Measurements from ENCODE around the gene ACTL8. TPM values are rescaled to one million over a fixed set of nuclear protein-coding genes. Genes with fewer than 3 reads are reported as not detected.

Gene ACTL8
- total and polyA plus RNA-seq, 10 donors = not detected

- TF ChIP-seq CTCF (IDR thresholded peaks at IDR 0.05 in 8 of 11, conservative IDR thresholded peaks at IDR 0.05 in 3 of 11) = no peak
- TF ChIP-seq POLR2AphosphoS5 (IDR thresholded peaks at IDR 0.05) = no peak
- TF ChIP-seq POLR2A (IDR thresholded peaks at IDR 0.05) = no peak
- Histone ChIP-seq H3K27me3 (replicated peaks in 1 of 7) (peaks cover 0 to 46% (median 0%) of the 10 kb centered on the region in 7 donors), H3K4me1 (no peaks in the 10 kb centered on the region), H3K4me3 (no peak overlapping the region), H3K27ac (no peak overlapping the region), H3K36me3 (no peaks in the 10 kb centered on the region), H3K9me3 (no peaks in the 10 kb centered on the region)
- 85 to 91% (median 86%) methylated on average over 10 of the region's 10 CpGs for WGBS, 5 donors
- DNase-seq = no peak
- intact Hi-C loops (cut with DNase I; ENCODE audit: low total_unique reads) = no loop called here
Measured at GRCh38 chr1:17770983-17771382, 15.8 kb downstream of the ACTL8 start.

DNA sequence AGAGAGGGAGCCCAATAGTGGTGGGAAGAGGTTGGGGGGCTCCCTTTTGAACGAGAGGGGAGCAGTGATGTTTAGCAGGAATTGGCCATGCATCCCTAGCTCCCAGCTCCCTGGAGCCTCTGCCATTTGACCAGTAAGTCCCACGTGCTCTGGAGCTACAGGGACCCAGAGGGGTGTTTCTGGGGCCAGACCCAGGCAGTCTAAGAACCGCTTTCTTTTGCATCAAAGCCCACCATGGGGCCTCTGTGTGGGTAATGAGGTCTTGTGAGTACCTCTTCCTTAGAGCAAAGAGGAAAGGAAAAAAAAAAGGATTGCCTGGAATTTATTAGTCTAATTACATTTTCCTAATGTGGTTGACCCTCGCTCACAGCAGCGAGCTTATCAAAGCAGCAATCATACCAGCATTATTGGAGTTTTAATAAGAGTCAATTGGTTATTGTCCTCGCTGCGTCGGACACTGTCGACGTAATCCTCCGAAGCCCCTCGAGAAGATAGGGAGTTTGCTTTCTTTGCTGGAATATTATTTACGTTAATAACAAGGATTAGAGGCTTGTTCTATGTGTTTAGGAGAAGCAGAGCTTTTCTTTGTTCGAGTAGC, 17.6 kb downstream of the ACTL8 start:
- no peaks in the 10 kb centered on the region for H3K9me3 ChIP-seq
- H3K27ac ChIP-seq = no peak overlapping the region
- H3K4me3 ChIP-seq = no peak overlapping the region
- peaks cover 0 to 44% (median 0%) of the 10 kb centered on the region in 7 donors for H3K27me3 ChIP-seq (replicated peaks in 1 of 7)
- intact Hi-C loops (cut with DNase I; ENCODE audit: low total_unique reads) = no loop called here
- 71 to 83% (median 79%) methylated on average over 14 of the region's 14 CpGs for WGBS, 5 donors
- no peaks in the 10 kb centered on the region for H3K4me1 ChIP-seq
- no peaks in the 10 kb centered on the region for H3K36me3 ChIP-seq
- TF ChIP-seq CTCF (IDR thresholded peaks at IDR 0.05 in 8 of 11, conservative IDR thresholded peaks at IDR 0.05 in 3 of 11) (no peak), POLR2A (IDR thresholded peaks at IDR 0.05) (no peak), POLR2AphosphoS5 (IDR thresholded peaks at IDR 0.05) (no peak)
- DNase-seq = peak; percentile 21

DNA sequence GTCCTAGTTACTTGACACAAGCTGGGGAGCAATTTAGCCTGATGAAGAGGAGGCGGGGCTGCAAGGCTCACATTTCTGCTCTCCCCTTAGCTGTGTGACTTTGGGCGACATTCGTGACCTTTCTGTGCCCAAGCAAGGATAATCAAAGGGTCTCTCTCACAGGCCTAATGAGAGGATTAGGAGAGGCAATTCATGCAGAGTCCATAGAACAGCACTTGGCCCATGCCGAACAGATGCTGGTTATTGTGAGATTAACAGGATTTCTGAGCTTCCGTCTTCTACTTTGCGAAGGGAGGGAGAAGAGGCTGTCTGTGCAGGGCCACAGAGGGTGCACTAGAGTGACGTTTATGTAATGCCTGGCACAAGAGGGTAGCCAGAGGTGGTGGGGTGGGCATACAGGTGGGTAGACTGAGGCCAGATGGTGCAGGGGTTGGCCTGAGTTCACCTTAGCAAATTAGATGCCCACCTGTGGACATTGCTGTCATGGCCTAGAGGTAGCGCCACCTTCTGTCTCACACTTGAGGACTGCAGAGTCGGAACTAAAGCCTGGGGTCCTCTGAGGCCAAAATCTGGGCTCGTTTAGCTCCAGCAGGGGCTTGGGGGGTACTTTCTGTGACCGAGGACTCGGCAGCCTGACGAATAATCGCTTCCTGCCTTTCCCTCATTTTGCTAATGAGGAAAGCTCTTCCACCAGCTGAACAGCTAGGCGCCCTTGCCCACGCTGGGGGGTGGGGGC, 18.6 kb downstream of the ACTL8 start:
- peak; percentile 37 for DNase-seq
- no peaks in the 10 kb centered on the region for H3K36me3 ChIP-seq
- no peak for TF ChIP-seq CTCF (IDR thresholded peaks at IDR 0.05 in 8 of 11, conservative IDR thresholded peaks at IDR 0.05 in 3 of 11)
- no peak for TF ChIP-seq POLR2A (IDR thresholded peaks at IDR 0.05)
- TF ChIP-seq POLR2AphosphoS5 (IDR thresholded peaks at IDR 0.05) = no peak
- H3K4me3 ChIP-seq = no peak overlapping the region
- H3K27ac ChIP-seq = no peak overlapping the region
- H3K9me3 ChIP-seq = no peaks in the 10 kb centered on the region
- intact Hi-C loops (cut with DNase I; ENCODE audit: low total_unique reads) = no loop called here
- H3K27me3 ChIP-seq (replicated peaks in 1 of 7) = peaks cover 0 to 47% (median 0%) of the 10 kb centered on the region in 7 donors
- 64 to 79% (median 68%) methylated on average over 13 to 16 of the region's 16 CpGs for WGBS, 5 donors
- H3K4me1 ChIP-seq = no peaks in the 10 kb centered on the region

DNA sequence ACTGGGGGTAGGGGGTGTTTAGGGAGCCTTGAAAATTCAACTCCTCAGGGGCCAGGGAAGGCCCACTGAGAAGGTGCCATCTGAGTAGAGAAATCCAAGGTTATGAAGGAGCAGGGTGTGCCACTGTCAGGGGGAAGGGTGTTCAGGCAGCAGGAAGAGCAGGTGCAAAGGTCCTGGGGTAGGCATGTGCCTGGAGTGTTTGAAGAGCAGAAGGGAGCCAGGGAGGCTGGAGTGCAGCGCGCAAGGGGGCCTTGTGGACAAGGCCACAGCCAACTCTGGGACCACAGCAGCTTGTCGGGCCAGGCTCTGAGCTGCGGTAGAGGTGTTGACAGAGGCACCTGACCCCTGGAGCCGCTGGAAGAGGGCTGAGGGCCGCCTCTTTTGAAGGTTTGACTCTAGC, 19.3 kb downstream of the ACTL8 start:
- no peak for DNase-seq
- peaks cover 0 to 51% (median 0%) of the 10 kb centered on the region in 7 donors for H3K27me3 ChIP-seq (replicated peaks in 1 of 7)
- no peaks in the 10 kb centered on the region for H3K9me3 ChIP-seq
- no peak overlapping the region for H3K4me3 ChIP-seq
- intact Hi-C loops (cut with DNase I; ENCODE audit: low total_unique reads) = no loop called here
- TF ChIP-seq POLR2A (IDR thresholded peaks at IDR 0.05) (no peak), POLR2AphosphoS5 (IDR thresholded peaks at IDR 0.05) (no peak), CTCF (IDR thresholded peaks at IDR 0.05 in 8 of 11, conservative IDR thresholded peaks at IDR 0.05 in 3 of 11) (no peak)
- WGBS, 5 donors = 69 to 96% (median 91%) methylated on average over 4 to 6 of the region's 6 CpGs
- H3K36me3 ChIP-seq = no peaks in the 10 kb centered on the region
- no peaks in the 10 kb centered on the region for H3K4me1 ChIP-seq
- H3K27ac ChIP-seq = no peak overlapping the region
